Measurements from ENCODE around the gene IGSF6. TPM values are rescaled to one million over a fixed set of nuclear protein-coding genes. Genes with fewer than 3 reads are reported as not detected.

The IGSF6 gene
- total RNA-seq, 4 donors from 2014 or later, result 0.76 to 7.4 (median 1.3) TPM; not detected in 1

GRCh38 chr16:21613781-21614180 is 38.6 kb downstream of the IGSF6 start:
- no peak for DNase-seq
- Histone ChIP-seq H3K4me1 (peaks cover 4 to 24% (median 8%) of the 10 kb centered on the region in 4 donors), H3K27ac (no peak overlapping the region)

GRCh38 chr16:21613361-21613760 is 39.0 kb downstream of the IGSF6 start:
- Histone ChIP-seq H3K36me3 (peaks cover 0 to 5% (median 0%) of the 10 kb centered on the region in 3 donors), H3K27ac (no peak overlapping the region), H3K27me3 (no peaks in the 10 kb centered on the region), H3K4me1 (peaks cover 4 to 24% (median 9%) of the 10 kb centered on the region in 4 donors), H3K9me3 (no peaks in the 10 kb centered on the region), H3K4me3 (no peak overlapping the region)
- DNase-seq, result no peak
- TF ChIP-seq POLR2A (IDR thresholded peaks at IDR 0.05), result no peak
- TF ChIP-seq CTCF (IDR thresholded peaks at IDR 0.05), result no peak

More at GRCh38 chr16:21613781-21614180, 38.6 kb downstream of the IGSF6 start:
- no peaks in the 10 kb centered on the region for H3K9me3 ChIP-seq
- no peak for TF ChIP-seq POLR2A (IDR thresholded peaks at IDR 0.05)
- TF ChIP-seq CTCF (IDR thresholded peaks at IDR 0.05), result no peak
- H3K27me3 ChIP-seq, result no peaks in the 10 kb centered on the region
- H3K36me3 ChIP-seq, result peaks cover 0 to 5% (median 0%) of the 10 kb centered on the region in 3 donors
- no peak overlapping the region for H3K4me3 ChIP-seq

- no peak for TF ChIP-seq POLR2A (IDR thresholded peaks at IDR 0.05)
- no peak for TF ChIP-seq CTCF (IDR thresholded peaks at IDR 0.05)
- Histone ChIP-seq H3K27me3 (no peaks in the 10 kb centered on the region), H3K36me3 (no peaks in the 10 kb centered on the region), H3K4me3 (no peak overlapping the region), H3K27ac (peak overlapping the region in 1 of 4 donors; percentile 45), H3K9me3 (no peaks in the 10 kb centered on the region), H3K4me1 (peaks cover 4 to 24% (median 9%) of the 10 kb centered on the region in 4 donors)
- no peak for DNase-seq
Observed at GRCh38 chr16:21611556-21612384, 40.6 kb downstream of the IGSF6 start.

- H3K27me3 ChIP-seq, result no peaks in the 10 kb centered on the region
- peaks cover 4 to 24% (median 9%) of the 10 kb centered on the region in 4 donors for H3K4me1 ChIP-seq
- H3K36me3 ChIP-seq, result no peaks in the 10 kb centered on the region
- H3K9me3 ChIP-seq, result no peaks in the 10 kb centered on the region
- TF ChIP-seq CTCF (IDR thresholded peaks at IDR 0.05) (no peak), POLR2A (IDR thresholded peaks at IDR 0.05) (no peak)
- DNase-seq, result no peak
- no peak overlapping the region for H3K4me3 ChIP-seq
- no peak overlapping the region for H3K27ac ChIP-seq
Observed at GRCh38 chr16:21611198-21611555, 41.2 kb downstream of the IGSF6 start.

- no peak overlapping the region for H3K4me3 ChIP-seq
- TF ChIP-seq CTCF (IDR thresholded peaks at IDR 0.05) (no peak), POLR2A (IDR thresholded peaks at IDR 0.05) (no peak)
- no peaks in the 10 kb centered on the region for H3K9me3 ChIP-seq
- DNase-seq, result no peak
- H3K27me3 ChIP-seq, result no peaks in the 10 kb centered on the region
- peaks cover 4 to 24% (median 9%) of the 10 kb centered on the region in 4 donors for H3K4me1 ChIP-seq
- H3K36me3 ChIP-seq, result no peaks in the 10 kb centered on the region
- no peak overlapping the region for H3K27ac ChIP-seq
Observed at GRCh38 chr16:21610766-21611165, 41.6 kb downstream of the IGSF6 start.

Measured in Peyer's patch (tissue), 4 donors.